Stimulated activated CD8-positive, alpha-beta memory T cell treated with anti-CD3 and anti-CD28 coated beads, Interleukin-15, amount 100 ng/mL, for 48 hours (primary cell): Measurements from ENCODE around the gene KIAA1191.
"Not testable (repeated sequence)": the region's sequence is repeated elsewhere in the genome, so short reads cannot be mapped to it uniquely, and the experiment has no call there.

Experiments
- DNase-seq, 2 donors: peaks; one replicate each; pipeline ENCODE4 v3.0.0-alpha.2; 2020; ENCODE audit warnings: low read depth in 2 of 2

KIAA1191 gene

GRCh38 chr5:176317534-176318374, 43.8 kb downstream of the KIAA1191 start:
- no peak for DNase-seq

GRCh38 chr5:176305356-176305755, 56.2 kb downstream of the KIAA1191 start:
- not testable (repeated sequence) for DNase-seq
